Melanocyte of skin (primary cell): ENCODE results near the gene CCDC83. TPM values are rescaled to one million over a fixed set of nuclear protein-coding genes. Genes with fewer than 3 reads are reported as not detected.

ENCODE experiments used
- total RNA-seq, 2 donors: library from RNA; depleted of rRNA; stranded (reverse); fragments of >200 nt; gene quantifications; 2 replicates each; pipeline ENCODE4 v1.2.3, GENCODE V29; 2012

CCDC83 gene
- total RNA-seq = not detected

GRCh38 chr11:85855341-85855656 is at the start of gene CCDC83:
TSS of gene CCDC83 (plus strand) at chr11:85855383. CDS start at chr11:85865124, 9,741 bp downstream.

GRCh38 chr11:85810871-85811611 is 44.1 kb upstream of the CCDC83 start, which contains the start of gene SYTL2:
TSS of gene SYTL2 (minus strand) at chr11:85811141. CDS start at chr11:85757725, 53,416 bp downstream.

Other genes with a start within 250 kb of the CCDC83 start
- 1 to 10 TPM; 1.7 to 2.0 TPM for gene DLG2, start 228.0 kb upstream of the CCDC83 start, total RNA-seq
- gene TMEM126B, start 226.8 kb upstream of the CCDC83 start, total RNA-seq = 10 to 100 TPM; 60.2 to 82.6 TPM
- gene TMEM126A, start 207.4 kb upstream of the CCDC83 start, total RNA-seq = 10 to 100 TPM; 46.5 to 62.9 TPM
- 10 to 100 TPM; 37.2 to 45.0 TPM for gene CREBZF, start 190.3 kb upstream of the CCDC83 start, total RNA-seq
- 1 to 10 TPM; 1.4 to 3.0 TPM for gene CCDC89, start 169.2 kb upstream of the CCDC83 start, total RNA-seq
- 10 to 100 TPM; 71.2 to 98.6 TPM for gene SYTL2, start 44.2 kb upstream of the CCDC83 start, total RNA-seq
- 100 to 1,000 TPM; 207 to 294 TPM for gene PICALM, start 213.7 kb downstream of the CCDC83 start, total RNA-seq